Smooth muscle cell (in vitro differentiated cells): ENCODE results near the gene HDGFL2. TPM values are rescaled to one million over a fixed set of nuclear protein-coding genes. Genes with fewer than 3 reads are reported as not detected.

Source experiments
- DNase-seq: peaks from one replicate; lab custom pipeline; 2025; ENCODE audit not compliant: unreplicated experiment; lab: John Stamatoyannopoulos, UW
- H2AFZ ChIP-seq: fragments of 200-600 bp; sonication (generic); 2 replicates; pipeline ENCODE4 v1.6.0; 2016; ENCODE audit warnings: antibody characterized with exemption, low read depth, mild to moderate bottlenecking
- H3F3A ChIP-seq: fragments of 200-600 bp; sonication (generic); 2 replicates; pipeline ENCODE4 v1.6.0; 2017; ENCODE audit warnings: antibody characterized with exemption, low read depth
- H3K27ac ChIP-seq: fragments of 200-600 bp; sonication (generic); 2 replicates; pipeline ENCODE4 v1.5.1; 2016; ENCODE audit warnings: low read depth, mild to moderate bottlenecking
- H3K27me3 ChIP-seq: fragments of 200-600 bp; sonication (generic); 2 replicates; pipeline ENCODE4 v1.6.1; 2016; ENCODE audit warnings: low read depth, mild to moderate bottlenecking
- H3K36me3 ChIP-seq: fragments of 200-600 bp; sonication (generic); 2 replicates; pipeline ENCODE4 v1.5.1; 2016; ENCODE audit warnings: low read depth
- H3K4me1 ChIP-seq: fragments of 200-600 bp; sonication (generic); 2 replicates; pipeline ENCODE4 v1.5.1; 2016; ENCODE audit warnings: low read depth
- H3K4me2 ChIP-seq: fragments of 200-600 bp; sonication (generic); 2 replicates; pipeline ENCODE4 v1.6.0; 2016; ENCODE audit warnings: mild to moderate bottlenecking
- H3K4me3 ChIP-seq: fragments of 200-600 bp; sonication (generic); 2 replicates; pipeline ENCODE4 v1.5.1; 2016; ENCODE audit warnings: mild to moderate bottlenecking
- H3K79me2 ChIP-seq: fragments of 200-600 bp; sonication (generic); 2 replicates; pipeline ENCODE4 v1.6.0; 2016; ENCODE audit warnings: low read depth, mild to moderate bottlenecking
- H3K9ac ChIP-seq: fragments of 200-600 bp; sonication (generic); 2 replicates; pipeline ENCODE4 v1.6.0; 2016; ENCODE audit warnings: low read depth
- H3K9me3 ChIP-seq: fragments of 200-600 bp; sonication (generic); replicated peaks from 2 replicates; pipeline ENCODE4 v1.5.1; 2016; ENCODE audit warnings: low read depth
- H4K20me1 ChIP-seq: fragments of 200-600 bp; sonication (generic); 2 replicates; pipeline ENCODE4 v1.6.0; 2016; ENCODE audit warnings: low read depth
- CTCF ChIP-seq: fragments of 200-600 bp; sonication (generic); IDR thresholded peaks from 2 replicates; pipeline ENCODE4 v1.5.1; 2017; ENCODE audit warnings: borderline replicate concordance, mild to moderate bottlenecking, antibody characterized with exemption; ENCODE audit not compliant: insufficient read depth, poor library complexity, severe bottlenecking
- WGBS: methylation state at CpG from one replicate; pipeline ENCODE4 v1.1.7; 2016; ENCODE audit warnings: low lambda C conversion rate; 5-methylcytosine and 5-hydroxymethylcytosine counted together
- polyA plus RNA-seq: library from polyadenylated mRNA; unstranded; fragments of >200 nt; fragmentation: Nextera tagmentation; extraction: Ambion mirVana; gene quantifications from 2 replicates; pipeline ENCODE4 v1.2.1, GENCODE V29; 2016
- total RNA-seq: library from RNA; depleted of rRNA; stranded (reverse); fragments of >200 nt; gene quantifications from 2 replicates; pipeline ENCODE4 v1.2.3, GENCODE V29; 2014

Gene HDGFL2
- total and polyA plus RNA-seq, 2 experiments from 2014 or later = 27.9 to 94.1 TPM

GRCh38 chr19:4428326-4428975 lies 43.6 kb upstream of the HDGFL2 start:
- H4K20me1 ChIP-seq = no peaks in the 10 kb centered on the region
- no peaks in the 10 kb centered on the region for H3F3A ChIP-seq
- H3K9ac ChIP-seq = no peak overlapping the region
- H3K4me2 ChIP-seq = no peak overlapping the region
- H3K79me2 ChIP-seq = no peaks in the 10 kb centered on the region
- no peaks in the 10 kb centered on the region for H3K36me3 ChIP-seq
- no peak for TF ChIP-seq CTCF
- no peak for DNase-seq
- no peaks in the 10 kb centered on the region for H3K4me1 ChIP-seq
- 97% methylated on average over 20 of the region's 20 CpGs for WGBS
- no peak overlapping the region for H3K4me3 ChIP-seq
- H3K27me3 ChIP-seq = no peaks in the 10 kb centered on the region
- H2AFZ ChIP-seq = no peak overlapping the region
- H3K9me3 ChIP-seq = no peaks in the 10 kb centered on the region
- no peak overlapping the region for H3K27ac ChIP-seq

GRCh38 chr19:4429256-4429655 lies 42.8 kb upstream of the HDGFL2 start:
- Histone ChIP-seq H3F3A (no peaks in the 10 kb centered on the region), H3K9ac (no peak overlapping the region), H4K20me1 (no peaks in the 10 kb centered on the region), H3K4me1 (no peaks in the 10 kb centered on the region), H3K27me3 (no peaks in the 10 kb centered on the region), H3K4me2 (no peak overlapping the region), H3K9me3 (no peaks in the 10 kb centered on the region), H3K27ac (no peak overlapping the region), H2AFZ (no peak overlapping the region), H3K79me2 (no peaks in the 10 kb centered on the region), H3K4me3 (no peak overlapping the region), H3K36me3 (no peaks in the 10 kb centered on the region)
- no peak for TF ChIP-seq CTCF
- WGBS = over 99% methylated on average over 16 of the region's 16 CpGs
- DNase-seq = no peak

- Histone ChIP-seq H2AFZ (no peak overlapping the region), H3K27me3 (no peaks in the 10 kb centered on the region), H3K4me1 (no peaks in the 10 kb centered on the region), H3F3A (no peaks in the 10 kb centered on the region), H3K9me3 (no peaks in the 10 kb centered on the region), H3K27ac (no peak overlapping the region), H3K4me3 (no peak overlapping the region), H3K4me2 (no peak overlapping the region), H3K9ac (no peak overlapping the region), H3K79me2 (no peaks in the 10 kb centered on the region), H4K20me1 (no peaks in the 10 kb centered on the region), H3K36me3 (no peaks in the 10 kb centered on the region)
- TF ChIP-seq CTCF = no peak
- 98% methylated on average over 12 of the region's 12 CpGs for WGBS
- no peak for DNase-seq
These were observed 42.3 kb upstream of the HDGFL2 start for GRCh38 chr19:4429771-4430171.

GRCh38 chr19:4430760-4431159 lies 41.3 kb upstream of the HDGFL2 start:
- H3K79me2 ChIP-seq = no peaks in the 10 kb centered on the region
- H3K9me3 ChIP-seq = no peaks in the 10 kb centered on the region
- H3K27ac ChIP-seq = no peak overlapping the region
- no peak overlapping the region for H3K4me3 ChIP-seq
- no peak overlapping the region for H2AFZ ChIP-seq
- no peaks in the 10 kb centered on the region for H3K27me3 ChIP-seq
- 98% methylated on average over 12 of the region's 12 CpGs for WGBS
- no peak for DNase-seq
- H3K4me2 ChIP-seq = no peak overlapping the region
- H4K20me1 ChIP-seq = no peaks in the 10 kb centered on the region
- no peak for TF ChIP-seq CTCF
- H3K4me1 ChIP-seq = no peaks in the 10 kb centered on the region
- no peaks in the 10 kb centered on the region for H3F3A ChIP-seq
- H3K9ac ChIP-seq = no peak overlapping the region
- no peaks in the 10 kb centered on the region for H3K36me3 ChIP-seq
